ENCODE measurements around the gene NALCN.

NALCN gene

DNA sequence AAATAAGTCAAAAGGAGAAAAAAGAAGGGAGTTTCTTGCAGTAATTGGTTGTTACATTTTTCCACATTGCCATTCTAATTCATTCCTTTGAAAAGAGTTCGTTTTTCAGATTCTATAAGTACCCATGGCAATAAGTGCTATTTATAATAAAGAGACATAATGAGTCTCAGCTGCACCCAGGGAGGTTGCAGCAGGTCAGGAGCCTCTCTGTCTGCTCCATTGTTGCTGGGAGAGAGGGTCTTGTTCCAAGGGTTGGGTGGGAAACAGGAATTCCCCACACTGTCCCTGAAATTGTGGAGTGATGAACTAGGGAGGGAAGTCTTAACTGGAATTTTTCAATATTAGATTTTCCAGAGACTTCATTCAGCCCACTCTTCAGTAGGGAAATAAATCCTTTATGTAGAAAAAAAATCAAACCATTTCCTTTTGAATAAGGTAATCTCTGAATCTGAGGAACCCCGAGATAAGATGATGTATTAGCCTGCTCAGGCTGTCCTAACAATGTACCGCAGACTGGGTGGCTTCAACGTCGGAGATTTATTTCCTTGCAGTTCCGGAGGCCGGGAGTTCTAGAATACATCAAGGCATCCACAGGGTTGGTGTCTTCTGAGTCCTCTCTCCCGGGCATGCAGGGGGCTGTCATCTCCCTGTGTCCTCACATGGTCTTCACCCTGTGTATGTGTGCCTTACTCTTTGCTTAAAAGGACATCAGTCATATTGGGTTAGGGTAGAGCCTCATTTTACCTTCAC is 399.0 kb downstream of the NALCN start:
- no peaks in the 10 kb centered on the region for H4K20me1 ChIP-seq (ENCODE audit: insufficient read depth)
- no peak overlapping the region for H3K4me3 ChIP-seq (IDR thresholded peaks at IDR 0.05; ENCODE audit: insufficient read depth, low read depth, low read length)
- no peaks in the 10 kb centered on the region for H3K4me1 ChIP-seq (ENCODE audit: low read depth, poor library complexity, severe bottlenecking)
- no peaks in the 10 kb centered on the region for H3K27me3 ChIP-seq (ENCODE audit: insufficient read depth, low read depth)
- H2AFZ ChIP-seq (ENCODE audit: low read depth), result no peak overlapping the region
- H3K9ac ChIP-seq, result no peak overlapping the region
- no peak for TF ChIP-seq CTCF (conservative IDR thresholded peaks at IDR 0.05; ENCODE audit: low read depth, low read length)
- no peak overlapping the region for H3K4me2 ChIP-seq
- H3K79me2 ChIP-seq (ENCODE audit: insufficient read depth, low read depth), result no peaks in the 10 kb centered on the region
- H3K36me3 ChIP-seq (ENCODE audit: insufficient read depth), result no peaks in the 10 kb centered on the region
- H3K27ac ChIP-seq, result no peak overlapping the region

DNA sequence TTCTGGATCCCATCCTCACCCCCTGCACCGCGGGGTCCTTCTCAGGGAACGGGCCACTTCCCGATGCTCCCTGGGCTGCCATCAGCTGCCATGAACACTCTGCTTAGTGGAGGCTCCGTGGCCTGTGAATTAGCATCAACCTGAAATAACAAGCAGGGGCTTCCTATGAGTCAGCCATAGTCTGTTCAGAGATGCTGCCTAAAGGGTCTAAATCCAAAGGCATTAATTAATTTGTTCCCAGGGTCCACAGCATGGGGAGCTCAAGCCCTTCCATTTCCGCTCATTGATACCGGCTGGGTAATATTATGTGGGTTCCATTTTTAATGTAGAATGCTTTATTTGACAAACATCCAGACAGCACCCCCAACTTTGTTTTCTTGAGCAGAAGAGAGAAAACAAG is 399.8 kb downstream of the NALCN start:
- Histone ChIP-seq H3K4me3 (IDR thresholded peaks at IDR 0.05; ENCODE audit: insufficient read depth, low read depth, low read length) (no peak overlapping the region), H3K9ac (no peak overlapping the region), H3K4me2 (no peak overlapping the region), H2AFZ (ENCODE audit: low read depth) (no peak overlapping the region), H4K20me1 (ENCODE audit: insufficient read depth) (no peaks in the 10 kb centered on the region), H3K79me2 (ENCODE audit: insufficient read depth, low read depth) (no peaks in the 10 kb centered on the region), H3K36me3 (ENCODE audit: insufficient read depth) (no peaks in the 10 kb centered on the region), H3K27me3 (ENCODE audit: insufficient read depth, low read depth) (no peaks in the 10 kb centered on the region), H3K4me1 (ENCODE audit: low read depth, poor library complexity, severe bottlenecking) (no peaks in the 10 kb centered on the region), H3K27ac (no peak overlapping the region)
- TF ChIP-seq CTCF (conservative IDR thresholded peaks at IDR 0.05; ENCODE audit: low read depth, low read length), result no peak

GRCh38 chr13:101013245-101013644 is 403.1 kb downstream of the NALCN start:
- H3K79me2 ChIP-seq (ENCODE audit: insufficient read depth, low read depth), result no peaks in the 10 kb centered on the region
- H3K9ac ChIP-seq, result no peak overlapping the region
- H3K36me3 ChIP-seq (ENCODE audit: insufficient read depth), result no peaks in the 10 kb centered on the region
- no peak overlapping the region for H3K4me2 ChIP-seq
- no peaks in the 10 kb centered on the region for H3K27me3 ChIP-seq (ENCODE audit: insufficient read depth, low read depth)
- H2AFZ ChIP-seq (ENCODE audit: low read depth), result no peak overlapping the region
- H3K27ac ChIP-seq, result no peak overlapping the region
- no peak overlapping the region for H3K4me3 ChIP-seq (IDR thresholded peaks at IDR 0.05; ENCODE audit: insufficient read depth, low read depth, low read length)
- H4K20me1 ChIP-seq (ENCODE audit: insufficient read depth), result no peaks in the 10 kb centered on the region
- no peak for TF ChIP-seq CTCF (conservative IDR thresholded peaks at IDR 0.05; ENCODE audit: low read depth, low read length)
- H3K4me1 ChIP-seq (ENCODE audit: low read depth, poor library complexity, severe bottlenecking), result no peaks in the 10 kb centered on the region

- H3K36me3 ChIP-seq (ENCODE audit: insufficient read depth), result no peaks in the 10 kb centered on the region
- no peaks in the 10 kb centered on the region for H4K20me1 ChIP-seq (ENCODE audit: insufficient read depth)
- no peaks in the 10 kb centered on the region for H3K27me3 ChIP-seq (ENCODE audit: insufficient read depth, low read depth)
- no peaks in the 10 kb centered on the region for H3K79me2 ChIP-seq (ENCODE audit: insufficient read depth, low read depth)
- no peak overlapping the region for H3K27ac ChIP-seq
- no peak overlapping the region for H3K9ac ChIP-seq
- H3K4me2 ChIP-seq, result no peak overlapping the region
- no peak overlapping the region for H2AFZ ChIP-seq (ENCODE audit: low read depth)
- H3K4me1 ChIP-seq (ENCODE audit: low read depth, poor library complexity, severe bottlenecking), result no peaks in the 10 kb centered on the region
- no peak for TF ChIP-seq CTCF (conservative IDR thresholded peaks at IDR 0.05; ENCODE audit: low read depth, low read length)
- H3K4me3 ChIP-seq (IDR thresholded peaks at IDR 0.05; ENCODE audit: insufficient read depth, low read depth, low read length), result no peak overlapping the region
Observed at GRCh38 chr13:101010100-101010499, 406.2 kb downstream of the NALCN start.

Measured in KMS-11 (cell line).